IPS-18c (cell line): ENCODE results near the gene TMEM154.

Source experiments
- H3K4me3 ChIP-seq: 2 replicates; pipeline ENCODE4 v1.7.0; 2013; ENCODE audit warnings: low read depth, mild to moderate bottlenecking, low read length, moderate library complexity; ENCODE audit not compliant: insufficient read depth
- H3K9me3 ChIP-seq: one replicate; pipeline ENCODE4 v1.6.1; 2013; ENCODE audit warnings: mild to moderate bottlenecking, low read length, moderate library complexity; ENCODE audit not compliant: control insufficient read depth, insufficient read depth

TMEM154 gene

DNA sequence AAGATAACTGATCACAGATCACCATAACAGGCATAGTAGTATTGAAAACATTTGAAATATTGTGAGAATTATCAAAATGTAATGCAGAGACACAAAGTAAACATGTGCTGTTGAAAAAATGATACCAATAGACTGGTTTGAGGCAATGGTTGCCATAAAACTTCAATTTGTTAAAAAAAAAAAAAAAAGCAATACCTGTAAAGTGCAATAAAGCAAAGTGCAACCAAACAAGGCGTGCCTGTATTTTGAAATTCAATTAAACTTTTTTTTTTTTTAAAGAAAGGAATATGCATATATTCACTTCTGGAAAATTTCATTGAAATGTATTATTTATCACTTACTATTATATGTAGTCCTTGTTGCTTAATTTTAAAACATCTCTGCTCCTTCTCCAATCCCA is 27.7 kb downstream of the TMEM154 start:
- no peaks in the 10 kb centered on the region for H3K9me3 ChIP-seq
- no peak overlapping the region for H3K4me3 ChIP-seq

DNA sequence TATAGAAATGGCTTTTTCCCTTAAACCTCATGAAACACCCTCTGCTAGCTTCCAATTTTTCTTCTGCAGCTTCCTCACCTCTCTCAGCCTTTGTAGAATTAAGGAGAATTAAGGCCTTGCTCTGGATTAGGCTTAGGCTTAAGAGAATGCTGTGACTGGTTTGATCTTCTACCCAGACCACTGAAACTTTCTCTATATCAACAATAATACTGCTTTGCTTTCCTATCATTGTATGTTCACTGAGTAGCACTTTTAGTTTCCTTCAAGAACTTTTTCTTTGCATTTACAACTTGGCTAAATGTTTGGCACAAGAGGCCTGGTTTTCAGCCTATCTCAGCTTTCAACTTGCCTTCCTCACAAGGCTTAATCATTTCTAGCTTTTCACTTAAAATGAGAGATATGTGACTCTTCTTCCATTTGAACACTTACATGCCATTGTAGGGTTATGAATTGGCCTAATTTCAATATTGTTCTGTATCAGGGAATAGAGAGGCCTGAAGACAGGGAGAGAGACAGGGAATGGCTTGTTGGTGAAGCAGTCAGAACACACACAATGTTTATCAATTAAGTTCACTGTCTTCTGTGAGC is 28.2 kb downstream of the TMEM154 start:
- Histone ChIP-seq H3K4me3 (no peak overlapping the region), H3K9me3 (no peaks in the 10 kb centered on the region)

- Histone ChIP-seq H3K9me3 (no peaks in the 10 kb centered on the region), H3K4me3 (no peak overlapping the region)
These were observed 33.6 kb downstream of the TMEM154 start for GRCh38 chr4:152646221-152646620.

- H3K4me3 ChIP-seq = no peak overlapping the region
These were observed 35.7 kb downstream of the TMEM154 start for GRCh38 chr4:152644130-152644529.

DNA sequence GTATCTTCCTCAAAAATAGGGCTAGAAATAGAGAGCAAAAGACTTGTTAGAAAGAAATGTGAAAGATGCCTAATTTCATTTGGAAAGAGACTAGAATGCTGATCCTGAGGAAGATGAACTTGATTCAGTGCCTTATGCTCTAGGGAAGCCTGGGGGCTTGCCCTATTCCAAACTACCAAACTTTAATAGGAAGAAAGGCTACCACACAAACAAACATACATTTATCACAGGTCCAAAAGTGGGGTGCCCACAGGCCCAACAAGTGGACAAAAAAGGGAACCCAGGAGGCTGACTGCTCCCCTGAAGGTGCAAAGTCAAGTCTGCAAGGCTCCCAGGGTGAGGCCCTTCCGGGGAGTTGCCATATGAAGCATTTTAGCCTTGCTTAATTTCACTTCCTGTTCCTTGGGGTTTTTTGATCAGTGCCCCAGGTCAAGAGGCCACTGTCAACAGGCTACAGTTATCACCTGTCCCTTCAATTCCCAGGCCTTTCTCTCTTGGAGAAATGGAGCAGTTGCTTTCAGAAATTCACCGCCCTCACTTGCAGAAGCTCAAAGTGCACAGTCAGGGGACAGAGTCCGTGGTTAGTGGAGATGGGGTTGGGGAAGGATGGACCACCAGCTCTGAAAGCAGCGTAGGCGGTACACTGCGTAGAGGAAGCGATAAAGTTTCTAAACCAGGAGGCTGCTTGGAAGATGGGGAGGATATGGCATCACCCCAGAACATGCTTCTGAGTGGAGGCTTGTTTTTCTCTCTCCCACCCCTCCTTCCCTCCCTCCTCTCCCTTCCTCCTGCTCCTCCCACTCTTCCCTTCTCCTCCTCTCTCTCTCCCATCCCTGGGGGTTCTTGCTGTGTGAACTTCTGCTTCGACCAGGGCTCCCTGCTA is 36.4 kb downstream of the TMEM154 start:
- H3K4me3 ChIP-seq = no peak overlapping the region

More at GRCh38 chr4:152644130-152644529, 35.7 kb downstream of the TMEM154 start:
- H3K9me3 ChIP-seq = no peaks in the 10 kb centered on the region

GRCh38 chr4:152640058-152640921 is 39.5 kb downstream of the TMEM154 start:
- Histone ChIP-seq H3K4me3 (no peak overlapping the region), H3K9me3 (no peaks in the 10 kb centered on the region)

More for the DNA sequence above, 36.4 kb downstream of the TMEM154 start:
- H3K9me3 ChIP-seq = no peaks in the 10 kb centered on the region

- Histone ChIP-seq H3K4me3 (no peak overlapping the region), H3K9me3 (no peaks in the 10 kb centered on the region)
These were observed 43.9 kb downstream of the TMEM154 start for GRCh38 chr4:152635851-152636250.

- Histone ChIP-seq H3K9me3 (no peaks in the 10 kb centered on the region), H3K4me3 (no peak overlapping the region)
These were observed 45.6 kb downstream of the TMEM154 start for GRCh38 chr4:152634110-152634760.

GRCh38 chr4:152633118-152633517 is 46.7 kb downstream of the TMEM154 start:
- Histone ChIP-seq H3K9me3 (no peaks in the 10 kb centered on the region), H3K4me3 (no peak overlapping the region)

DNA sequence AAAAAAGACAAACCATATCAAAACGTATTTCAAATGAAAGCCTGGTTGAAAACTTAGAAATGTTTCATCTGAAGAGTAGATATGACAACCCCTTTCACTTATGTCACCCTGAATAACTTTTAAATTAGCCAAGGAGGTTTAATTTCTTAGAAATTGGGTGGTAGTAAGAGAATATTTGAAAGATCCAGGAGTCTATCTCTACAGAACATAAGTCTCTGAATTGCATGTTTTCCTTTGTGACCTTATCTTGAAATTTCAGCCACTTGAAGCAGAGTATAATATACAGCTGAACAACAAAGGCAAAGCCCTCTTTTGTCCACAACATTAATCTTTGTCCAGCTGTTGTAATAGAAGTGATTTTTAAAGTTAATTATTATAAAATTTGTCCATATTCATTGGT is 49.5 kb downstream of the TMEM154 start:
- no peak overlapping the region for H3K4me3 ChIP-seq
- no peaks in the 10 kb centered on the region for H3K9me3 ChIP-seq

GRCh38 chr4:152629908-152630307 is 49.9 kb downstream of the TMEM154 start:
- no peak overlapping the region for H3K4me3 ChIP-seq

GRCh38 chr4:152628128-152628527 is 51.7 kb downstream of the TMEM154 start:
- no peak overlapping the region for H3K4me3 ChIP-seq

More at GRCh38 chr4:152629908-152630307, 49.9 kb downstream of the TMEM154 start:
- H3K9me3 ChIP-seq = no peaks in the 10 kb centered on the region

DNA sequence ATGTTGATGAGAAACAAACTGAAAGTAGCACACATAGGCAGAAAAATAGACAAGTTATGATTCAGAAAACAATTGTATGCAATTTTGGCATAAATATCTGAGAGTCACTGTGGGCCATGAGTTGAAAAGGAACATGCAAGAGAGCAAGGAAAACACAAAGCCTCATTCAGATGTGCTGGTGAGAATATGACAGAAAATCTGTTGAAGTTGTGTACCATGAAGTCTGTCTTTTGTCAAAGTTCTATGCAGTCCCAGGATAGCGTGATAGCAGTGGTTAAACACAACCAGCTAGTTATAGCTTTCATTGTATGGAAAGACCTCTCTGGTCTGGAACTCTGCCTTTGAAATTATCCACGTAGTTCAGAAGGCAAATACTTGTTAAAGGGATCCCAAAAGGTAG is 53.0 kb downstream of the TMEM154 start:
- Histone ChIP-seq H3K9me3 (no peaks in the 10 kb centered on the region), H3K4me3 (no peak overlapping the region)

More at GRCh38 chr4:152628128-152628527, 51.7 kb downstream of the TMEM154 start:
- H3K9me3 ChIP-seq = no peaks in the 10 kb centered on the region

GRCh38 chr4:152620915-152621314 is 58.9 kb downstream of the TMEM154 start:
- no peak overlapping the region for H3K4me3 ChIP-seq

DNA sequence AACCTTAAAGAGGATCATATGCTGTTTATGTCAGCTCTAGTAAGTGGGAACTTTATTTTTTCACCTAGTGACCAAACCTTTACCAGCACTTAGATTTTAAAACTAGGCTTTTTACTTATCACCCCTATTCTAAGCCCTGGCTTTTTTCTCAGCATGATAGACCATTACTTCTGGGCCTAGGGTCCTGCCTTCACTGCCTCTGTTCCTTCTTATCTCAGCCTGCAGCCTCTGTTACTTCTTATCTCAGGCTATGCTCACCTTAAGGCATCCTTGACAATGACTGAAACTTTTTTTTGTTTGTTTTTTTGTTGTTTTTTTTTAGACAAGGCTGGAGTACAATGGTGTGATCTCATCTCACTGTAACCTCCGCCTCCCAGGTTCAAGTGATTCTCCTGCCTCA is 59.6 kb downstream of the TMEM154 start:
- no peak overlapping the region for H3K4me3 ChIP-seq

More at GRCh38 chr4:152620915-152621314, 58.9 kb downstream of the TMEM154 start:
- H3K9me3 ChIP-seq = no peaks in the 10 kb centered on the region

DNA sequence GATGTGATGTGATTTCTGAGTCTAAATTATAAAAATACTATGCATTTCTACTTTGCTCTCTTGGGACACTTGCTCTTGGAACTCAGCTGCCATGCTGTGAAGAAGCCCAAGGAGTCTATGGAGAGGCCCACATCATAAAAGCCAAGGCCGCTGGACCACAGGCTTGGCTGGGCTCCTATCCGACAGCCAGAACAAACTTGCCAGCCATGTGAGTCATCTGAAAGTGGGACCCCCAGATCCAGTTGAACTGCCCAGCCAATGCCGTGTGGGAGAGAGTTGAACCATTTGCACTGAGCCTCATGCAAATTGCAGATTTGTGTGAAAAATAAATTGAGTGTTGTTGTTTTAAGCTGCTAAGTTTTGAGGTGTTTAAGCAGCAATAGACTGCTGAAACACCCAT is 60.2 kb downstream of the TMEM154 start:
- Histone ChIP-seq H3K9me3 (no peaks in the 10 kb centered on the region), H3K4me3 (no peak overlapping the region)

More for the DNA sequence above, 59.6 kb downstream of the TMEM154 start:
- no peaks in the 10 kb centered on the region for H3K9me3 ChIP-seq

DNA sequence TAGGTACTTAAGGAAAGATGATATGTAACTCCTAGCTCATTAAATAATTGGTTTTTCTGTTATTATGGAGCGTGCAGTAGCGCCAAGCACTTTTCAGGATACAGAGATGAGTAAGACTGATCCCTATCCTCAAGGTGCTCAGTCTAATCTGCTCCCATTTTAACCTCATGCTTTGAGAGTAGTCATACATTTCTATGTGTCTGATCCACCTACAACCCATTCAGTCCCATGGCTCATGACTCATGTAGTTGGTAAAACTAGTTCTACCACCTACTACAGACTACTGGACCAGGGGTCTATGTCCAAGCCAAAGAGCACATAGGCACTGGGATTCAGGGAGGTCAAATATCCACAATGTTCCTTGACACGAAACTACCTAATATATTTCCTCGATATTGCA is 60.8 kb downstream of the TMEM154 start:
- no peak overlapping the region for H3K4me3 ChIP-seq

More for the DNA sequence above, 60.8 kb downstream of the TMEM154 start:
- no peaks in the 10 kb centered on the region for H3K9me3 ChIP-seq
